Mammary epithelial cell (primary cell): ENCODE results near the gene EXOSC5.

Experiments used
- EZH2 ChIP-seq: IDR thresholded peaks from 2 replicates; pipeline ENCODE4 v1.6.1; 2012; ENCODE audit warnings: low read length, inconsistent platforms, borderline replicate concordance
- TF ChIP-seq, protein P1 (sequence below), 2 donors: IDR thresholded peaks in 1 of 2; conservative IDR thresholded peaks in 1 of 2; 2 replicates each; pipeline ENCODE4 v1.5.1; 2011 to 2012; ENCODE audit warnings: inconsistent platforms in 2 of 2, low read length in 2 of 2, mild to moderate bottlenecking in 2 of 2, control low read depth in 1 of 2, low read depth in 1 of 2; ENCODE audit not compliant: insufficient read depth in 1 of 2; ENCODE audit errors: extremely low read depth in 1 of 2

DNA sequence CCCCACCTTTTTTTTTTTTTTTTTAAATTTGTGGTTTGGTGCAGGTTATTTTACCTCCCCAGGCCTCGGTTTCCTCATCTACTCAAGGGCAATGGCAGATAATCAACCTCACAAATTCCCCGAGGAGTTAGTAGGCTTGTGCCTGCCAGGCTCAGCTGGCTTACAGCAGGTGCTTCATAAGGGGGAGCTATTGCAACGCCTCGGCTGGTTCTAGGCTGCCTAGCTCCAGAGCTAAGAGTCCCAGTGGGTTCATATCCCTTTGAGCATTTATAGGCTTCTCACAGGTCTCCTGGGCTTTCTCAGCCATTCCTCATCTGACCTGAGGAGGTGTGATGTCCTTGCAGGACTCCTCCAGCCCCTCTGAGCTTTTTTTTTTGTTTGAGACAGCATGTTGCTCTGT, 11.1 kb upstream of the EXOSC5 start:
- TF ChIP-seq EZH2 = no peak
- TF ChIP-seq, protein P1, sequence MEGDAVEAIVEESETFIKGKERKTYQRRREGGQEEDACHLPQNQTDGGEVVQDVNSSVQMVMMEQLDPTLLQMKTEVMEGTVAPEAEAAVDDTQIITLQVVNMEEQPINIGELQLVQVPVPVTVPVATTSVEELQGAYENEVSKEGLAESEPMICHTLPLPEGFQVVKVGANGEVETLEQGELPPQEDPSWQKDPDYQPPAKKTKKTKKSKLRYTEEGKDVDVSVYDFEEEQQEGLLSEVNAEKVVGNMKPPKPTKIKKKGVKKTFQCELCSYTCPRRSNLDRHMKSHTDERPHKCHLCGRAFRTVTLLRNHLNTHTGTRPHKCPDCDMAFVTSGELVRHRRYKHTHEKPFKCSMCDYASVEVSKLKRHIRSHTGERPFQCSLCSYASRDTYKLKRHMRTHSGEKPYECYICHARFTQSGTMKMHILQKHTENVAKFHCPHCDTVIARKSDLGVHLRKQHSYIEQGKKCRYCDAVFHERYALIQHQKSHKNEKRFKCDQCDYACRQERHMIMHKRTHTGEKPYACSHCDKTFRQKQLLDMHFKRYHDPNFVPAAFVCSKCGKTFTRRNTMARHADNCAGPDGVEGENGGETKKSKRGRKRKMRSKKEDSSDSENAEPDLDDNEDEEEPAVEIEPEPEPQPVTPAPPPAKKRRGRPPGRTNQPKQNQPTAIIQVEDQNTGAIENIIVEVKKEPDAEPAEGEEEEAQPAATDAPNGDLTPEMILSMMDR (conservative IDR thresholded peaks at IDR 0.05 in 1 of 2, IDR thresholded peaks at IDR 0.05 in 1 of 2; ENCODE audit: extremely low read depth in 1 of 2, insufficient read depth in 1 of 2, low read depth in 1 of 2, low read length in 2 of 2) = no peak
